GM23338 (cell line): ENCODE data around the gene POLD3. TPM values are rescaled to one million over a fixed set of nuclear protein-coding genes. Genes with fewer than 3 reads are reported as not detected.

Source experiments
- ATAC-seq: fragments of 200-7000 bp; cut with Tn5 transposase; 3 replicates; pipeline ENCODE4 v1.9.1; 2020
- DNase-seq: peaks from one replicate; pipeline ENCODE4 v3.0.0-alpha.2; 2015; ENCODE audit warnings: low spot score
- H2AFZ ChIP-seq: fragments of 200-600 bp; sonication (generic); 2 replicates; pipeline ENCODE4 v1.8.0; 2016; ENCODE audit warnings: antibody characterized with exemption, mild to moderate bottlenecking, moderate library complexity
- H3F3A ChIP-seq: fragments of 200-600 bp; sonication (generic); replicated peaks from 2 replicates; pipeline ENCODE4 v1.8.0; 2017; ENCODE audit warnings: antibody characterized with exemption, mixed run types, low read depth
- H3K27ac ChIP-seq: fragments of 200-600 bp; sonication (generic); 2 replicates; pipeline ENCODE4 v1.6.1; 2016; ENCODE audit warnings: low read depth
- H3K27me3 ChIP-seq: fragments of 200-600 bp; sonication (generic); 2 replicates; pipeline ENCODE4 v1.8.0; 2016; ENCODE audit warnings: mild to moderate bottlenecking, mixed run types, moderate library complexity; ENCODE audit not compliant: insufficient read depth
- H3K36me3 ChIP-seq: fragments of 200-600 bp; sonication (generic); 2 replicates; pipeline ENCODE4 v1.8.0; 2016; ENCODE audit warnings: mild to moderate bottlenecking; ENCODE audit not compliant: insufficient read depth
- H3K4me1 ChIP-seq: fragments of 200-600 bp; sonication (generic); 2 replicates; pipeline ENCODE4 v1.8.0; 2016; ENCODE audit warnings: mild to moderate bottlenecking, moderate library complexity; ENCODE audit not compliant: insufficient read depth
- H3K4me2 ChIP-seq: fragments of 200-600 bp; sonication (generic); 2 replicates; pipeline ENCODE4 v1.7.1; 2017; ENCODE audit warnings: mixed run types
- H3K4me3 ChIP-seq: fragments of 200-600 bp; sonication (generic); 2 replicates; pipeline ENCODE4 v1.6.1; 2016; ENCODE audit warnings: mixed run types
- H3K79me2 ChIP-seq: fragments of 200-600 bp; sonication (generic); replicated peaks from 2 replicates; pipeline ENCODE4 v1.8.0; 2017; ENCODE audit warnings: mild to moderate bottlenecking; ENCODE audit not compliant: insufficient read depth
- H3K9me2 ChIP-seq: fragments of 200-600 bp; sonication (generic); 2 replicates; pipeline ENCODE4 v1.8.0; 2017; ENCODE audit not compliant: insufficient read depth
- H4K20me1 ChIP-seq: fragments of 200-600 bp; sonication (generic); replicated peaks from 2 replicates; pipeline ENCODE4 v1.8.0; 2017; ENCODE audit warnings: mild to moderate bottlenecking; ENCODE audit not compliant: insufficient read depth
- H3K27ac Mint-ChIP-seq: 2 replicates; pipeline ENCODE4 v1.8.0; 2020; ENCODE audit warnings: inconsistent platforms, mild to moderate bottlenecking, moderate library complexity, mixed read lengths
- H3K27me3 Mint-ChIP-seq: 3 replicates; pipeline ENCODE4 v1.8.0; 2022; ENCODE audit warnings: low read depth, mild to moderate bottlenecking, moderate library complexity, mixed read lengths, inconsistent platforms; ENCODE audit not compliant: insufficient read depth, poor library complexity
- H3K36me3 Mint-ChIP-seq: 3 replicates; pipeline ENCODE4 v1.8.0; 2021; ENCODE audit warnings: low read depth, mild to moderate bottlenecking, inconsistent platforms, moderate library complexity, mixed read lengths
- H3K4me1 Mint-ChIP-seq: 3 replicates; pipeline ENCODE4 v1.8.0; 2020; ENCODE audit warnings: mild to moderate bottlenecking, inconsistent platforms, mixed read lengths
- H3K4me3 Mint-ChIP-seq: 3 replicates; pipeline ENCODE4 v1.8.0; 2021; ENCODE audit warnings: moderate library complexity, mild to moderate bottlenecking, inconsistent platforms, mixed read lengths
- H3K9me3 Mint-ChIP-seq: 3 replicates; pipeline ENCODE4 v1.8.0; 2020; ENCODE audit warnings: moderate library complexity, mild to moderate bottlenecking, inconsistent platforms, mixed read lengths
- CREB1 ChIP-seq: fragments of 250-450 bp; sonication (Bioruptor Pico); IDR thresholded peaks from 2 replicates; pipeline ENCODE4 v1.5.0; 2020; ENCODE audit warnings: low read depth, mild to moderate bottlenecking, moderate library complexity
- EZH2 ChIP-seq: fragments of 200-600 bp; sonication (generic); IDR thresholded peaks from one replicate; pipeline ENCODE4 v1.8.0; 2017; ENCODE audit warnings: antibody characterized with exemption, mild to moderate bottlenecking, low read depth; ENCODE audit not compliant: unreplicated experiment
- EZH2phosphoT487 ChIP-seq: fragments of 200-600 bp; sonication (generic); IDR thresholded peaks from one replicate; pipeline ENCODE4 v1.8.1; 2018; ENCODE audit warnings: antibody characterized with exemption; ENCODE audit not compliant: unreplicated experiment
- JUNB ChIP-seq: IDR thresholded peaks from one replicate; pipeline ENCODE4 v1.6.1; 2016; ENCODE audit warnings: antibody characterized with exemption; ENCODE audit not compliant: unreplicated experiment
- NANOG ChIP-seq: IDR thresholded peaks from 2 replicates; pipeline ENCODE4 v1.6.1; 2016; ENCODE audit warnings: antibody characterized with exemption, borderline replicate concordance
- POLR2AphosphoS5 ChIP-seq: IDR thresholded peaks from 2 replicates; pipeline ENCODE4 v1.6.1; 2016; ENCODE audit warnings: antibody characterized with exemption, low read depth
- STAT1 ChIP-seq: IDR thresholded peaks from one replicate; pipeline ENCODE4 v1.6.1; 2016; ENCODE audit warnings: antibody characterized with exemption; ENCODE audit not compliant: unreplicated experiment
- ZNF114 ChIP-seq: fragments of 250-450 bp; sonication (Bioruptor Pico); IDR thresholded peaks from 2 replicates; pipeline ENCODE4 v1.5.0; 2020; ENCODE audit warnings: mild to moderate bottlenecking, moderate library complexity
- ZNF331 ChIP-seq: fragments of 250-450 bp; sonication (Bioruptor Pico); IDR thresholded peaks from 2 replicates; pipeline ENCODE4 v1.5.0; 2020; ENCODE audit warnings: low read depth, mild to moderate bottlenecking, moderate library complexity
- ZNF462 ChIP-seq: fragments of 250-450 bp; sonication (Bioruptor Pico); IDR thresholded peaks from 2 replicates; pipeline ENCODE4 v1.5.0; 2020; ENCODE audit warnings: mild to moderate bottlenecking, moderate library complexity
- polyA plus RNA-seq: library from polyadenylated mRNA; unstranded; fragments of >200 nt; fragmentation: Nextera tagmentation; extraction: Ambion mirVana; gene quantifications from 2 replicates; pipeline ENCODE4 v1.2.1, GENCODE V29; 2016
- total RNA-seq: library from RNA; depleted of rRNA; stranded (reverse); fragments of >200 nt; shearing (Covaris generic); gene quantifications from 2 replicates; pipeline ENCODE4 v1.2.3, GENCODE V29; 2014
- TF ChIP-seq, protein P1 (sequence below): IDR thresholded peaks from 2 replicates; pipeline ENCODE4 v1.6.1; 2016; ENCODE audit warnings: antibody characterized with exemption
- TF ChIP-seq, protein P2 (sequence below), 2 experiments: fragments of 200-600 bp in 1 of 2; sonication (generic) in 1 of 2; conservative IDR thresholded peaks; 2 replicates each; pipeline versions ENCODE4 v1.5.1 to v1.6.1; 2016 to 2017; ENCODE audit warnings: antibody characterized with exemption in 2 of 2, low read depth in 2 of 2, mild to moderate bottlenecking in 2 of 2, moderate library complexity in 1 of 2
- TF ChIP-seq, protein P3 (sequence below): IDR thresholded peaks from one replicate; pipeline ENCODE4 v1.6.1; 2018; ENCODE audit warnings: antibody characterized with exemption; ENCODE audit not compliant: unreplicated experiment

POLD3 gene
- total and polyA plus RNA-seq, 2 experiments from 2014 or later, result 21.9 to 50.1 TPM

GRCh38 chr11:74604311-74604710 lies 11.9 kb downstream of the POLD3 start:
- no peak overlapping the region for H3K4me3 ChIP-seq
- peaks cover 3% of the 10 kb centered on the region; the same call in 1 of the 2 replicates for H3K79me2 ChIP-seq
- TF ChIP-seq, protein P1, sequence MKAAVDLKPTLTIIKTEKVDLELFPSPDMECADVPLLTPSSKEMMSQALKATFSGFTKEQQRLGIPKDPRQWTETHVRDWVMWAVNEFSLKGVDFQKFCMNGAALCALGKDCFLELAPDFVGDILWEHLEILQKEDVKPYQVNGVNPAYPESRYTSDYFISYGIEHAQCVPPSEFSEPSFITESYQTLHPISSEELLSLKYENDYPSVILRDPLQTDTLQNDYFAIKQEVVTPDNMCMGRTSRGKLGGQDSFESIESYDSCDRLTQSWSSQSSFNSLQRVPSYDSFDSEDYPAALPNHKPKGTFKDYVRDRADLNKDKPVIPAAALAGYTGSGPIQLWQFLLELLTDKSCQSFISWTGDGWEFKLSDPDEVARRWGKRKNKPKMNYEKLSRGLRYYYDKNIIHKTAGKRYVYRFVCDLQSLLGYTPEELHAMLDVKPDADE, result no peak
- no peak for TF ChIP-seq EZH2phosphoT487
- TF ChIP-seq ZNF114, result no peak
- TF ChIP-seq CREB1, result no peak
- no peak for TF ChIP-seq EZH2
- TF ChIP-seq ZNF462 (CRISPR knock-in tag), result no peak
- TF ChIP-seq, protein P2, sequence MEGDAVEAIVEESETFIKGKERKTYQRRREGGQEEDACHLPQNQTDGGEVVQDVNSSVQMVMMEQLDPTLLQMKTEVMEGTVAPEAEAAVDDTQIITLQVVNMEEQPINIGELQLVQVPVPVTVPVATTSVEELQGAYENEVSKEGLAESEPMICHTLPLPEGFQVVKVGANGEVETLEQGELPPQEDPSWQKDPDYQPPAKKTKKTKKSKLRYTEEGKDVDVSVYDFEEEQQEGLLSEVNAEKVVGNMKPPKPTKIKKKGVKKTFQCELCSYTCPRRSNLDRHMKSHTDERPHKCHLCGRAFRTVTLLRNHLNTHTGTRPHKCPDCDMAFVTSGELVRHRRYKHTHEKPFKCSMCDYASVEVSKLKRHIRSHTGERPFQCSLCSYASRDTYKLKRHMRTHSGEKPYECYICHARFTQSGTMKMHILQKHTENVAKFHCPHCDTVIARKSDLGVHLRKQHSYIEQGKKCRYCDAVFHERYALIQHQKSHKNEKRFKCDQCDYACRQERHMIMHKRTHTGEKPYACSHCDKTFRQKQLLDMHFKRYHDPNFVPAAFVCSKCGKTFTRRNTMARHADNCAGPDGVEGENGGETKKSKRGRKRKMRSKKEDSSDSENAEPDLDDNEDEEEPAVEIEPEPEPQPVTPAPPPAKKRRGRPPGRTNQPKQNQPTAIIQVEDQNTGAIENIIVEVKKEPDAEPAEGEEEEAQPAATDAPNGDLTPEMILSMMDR (conservative IDR thresholded peaks at IDR 0.05; ENCODE audit: low read depth in 2 of 2), result no peak
- no peak for TF ChIP-seq ZNF331
- no peak for TF ChIP-seq JUNB
- no peak for TF ChIP-seq STAT1
- no peak for TF ChIP-seq NANOG
- TF ChIP-seq, protein P3, sequence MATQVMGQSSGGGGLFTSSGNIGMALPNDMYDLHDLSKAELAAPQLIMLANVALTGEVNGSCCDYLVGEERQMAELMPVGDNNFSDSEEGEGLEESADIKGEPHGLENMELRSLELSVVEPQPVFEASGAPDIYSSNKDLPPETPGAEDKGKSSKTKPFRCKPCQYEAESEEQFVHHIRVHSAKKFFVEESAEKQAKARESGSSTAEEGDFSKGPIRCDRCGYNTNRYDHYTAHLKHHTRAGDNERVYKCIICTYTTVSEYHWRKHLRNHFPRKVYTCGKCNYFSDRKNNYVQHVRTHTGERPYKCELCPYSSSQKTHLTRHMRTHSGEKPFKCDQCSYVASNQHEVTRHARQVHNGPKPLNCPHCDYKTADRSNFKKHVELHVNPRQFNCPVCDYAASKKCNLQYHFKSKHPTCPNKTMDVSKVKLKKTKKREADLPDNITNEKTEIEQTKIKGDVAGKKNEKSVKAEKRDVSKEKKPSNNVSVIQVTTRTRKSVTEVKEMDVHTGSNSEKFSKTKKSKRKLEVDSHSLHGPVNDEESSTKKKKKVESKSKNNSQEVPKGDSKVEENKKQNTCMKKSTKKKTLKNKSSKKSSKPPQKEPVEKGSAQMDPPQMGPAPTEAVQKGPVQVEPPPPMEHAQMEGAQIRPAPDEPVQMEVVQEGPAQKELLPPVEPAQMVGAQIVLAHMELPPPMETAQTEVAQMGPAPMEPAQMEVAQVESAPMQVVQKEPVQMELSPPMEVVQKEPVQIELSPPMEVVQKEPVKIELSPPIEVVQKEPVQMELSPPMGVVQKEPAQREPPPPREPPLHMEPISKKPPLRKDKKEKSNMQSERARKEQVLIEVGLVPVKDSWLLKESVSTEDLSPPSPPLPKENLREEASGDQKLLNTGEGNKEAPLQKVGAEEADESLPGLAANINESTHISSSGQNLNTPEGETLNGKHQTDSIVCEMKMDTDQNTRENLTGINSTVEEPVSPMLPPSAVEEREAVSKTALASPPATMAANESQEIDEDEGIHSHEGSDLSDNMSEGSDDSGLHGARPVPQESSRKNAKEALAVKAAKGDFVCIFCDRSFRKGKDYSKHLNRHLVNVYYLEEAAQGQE, result no peak
- TF ChIP-seq POLR2AphosphoS5, result no peak
- no peaks in the 10 kb centered on the region for H3K4me1 ChIP-seq
- Mint-ChIP-seq H3K36me3 (peaks cover 22% of the 10 kb centered on the region; the same call in 2 of the 3 replicates), H3K27me3 (no peaks in the 10 kb centered on the region), H3K4me1 (no peaks in the 10 kb centered on the region), H3K9me3 (no peaks in the 10 kb centered on the region), H3K4me3 (no peak overlapping the region), H3K27ac (no peak overlapping the region)
- no peak overlapping the region for H2AFZ ChIP-seq
- H3K27me3 ChIP-seq, result no peaks in the 10 kb centered on the region
- no peak for ATAC-seq
- no peak overlapping the region for H3K4me2 ChIP-seq
- no peaks in the 10 kb centered on the region; the same call in 1 of the 2 replicates for H4K20me1 ChIP-seq
- H3F3A ChIP-seq, result no peaks in the 10 kb centered on the region
- no peak overlapping the region for H3K27ac ChIP-seq
- DNase-seq, result no peak
- H3K36me3 ChIP-seq, result peaks cover 6% of the 10 kb centered on the region; the same call in 1 of the 2 replicates
- H3K9me2 ChIP-seq, result no peaks in the 10 kb centered on the region
